H1 (cell line): Measurements from ENCODE around the gene CALD1.

Experiments
- CBX8 ChIP-seq: fragments of 300-800, 300-1000 bp; sonication (generic); IDR thresholded peaks from 2 replicates; pipeline ENCODE4 v1.7.1; 2016; ENCODE audit warnings: low read depth, low read length, borderline replicate concordance
- CHD1 ChIP-seq: IDR thresholded peaks from 2 replicates; pipeline ENCODE4 v1.6.1; 2012; ENCODE audit warnings: low read depth, low read length, improper control_type of control experiment
- CTCF ChIP-seq, 3 experiments: IDR thresholded peaks; 1 replicate in 2 of 3; 2 replicates in 1 of 3; pipeline versions ENCODE4 v1.5.1 to v1.6.1; 2011; ENCODE audit warnings: low read length in 3 of 3, mild to moderate bottlenecking in 3 of 3, inconsistent platforms in 2 of 3, low read depth in 1 of 3, moderate library complexity in 1 of 3; ENCODE audit not compliant: insufficient read depth in 1 of 3; ENCODE audit errors: control extremely low read depth in 1 of 3
- EGR1 ChIP-seq: IDR thresholded peaks from 2 replicates; pipeline ENCODE4 v1.6.1; 2011; ENCODE audit warnings: low read depth, low read length, borderline replicate concordance
- EP300 ChIP-seq, 2 experiments: IDR thresholded peaks; 1 replicate in 1 of 2; 2 replicates in 1 of 2; pipeline ENCODE4 v1.6.1; 2011 to 2012; ENCODE audit warnings: low read depth in 2 of 2, low read length in 2 of 2, mild to moderate bottlenecking in 2 of 2, borderline replicate concordance in 1 of 2, inconsistent platforms in 1 of 2, moderate library complexity in 1 of 2
- EZH2 ChIP-seq: fragments of 200-600 bp; sonication (generic); IDR thresholded peaks from 2 replicates; pipeline ENCODE4 v1.7.1; 2012; ENCODE audit warnings: low read depth, mild to moderate bottlenecking, moderate library complexity, low read length, inconsistent platforms; ENCODE audit not compliant: severe bottlenecking
- GABPA ChIP-seq: IDR thresholded peaks from 2 replicates; pipeline ENCODE4 v1.6.1; 2011; ENCODE audit warnings: mild to moderate bottlenecking, low read length, moderate library complexity, borderline replicate concordance; ENCODE audit not compliant: insufficient read depth
- KDM1A ChIP-seq: fragments of 200-600, 300-600 bp; sonication (generic); IDR thresholded peaks from 2 replicates; pipeline ENCODE4 v1.7.1; 2016; ENCODE audit warnings: mild to moderate bottlenecking, low read length, borderline replicate concordance
- MAFK ChIP-seq: IDR thresholded peaks from 2 replicates; pipeline ENCODE4 v1.6.1; 2012; ENCODE audit warnings: low read depth, mild to moderate bottlenecking, improper control_type of control experiment, low read length
- MAX ChIP-seq: IDR thresholded peaks from 2 replicates; pipeline ENCODE4 v1.6.1; 2012; ENCODE audit warnings: inconsistent platforms
- RAD21 ChIP-seq, 2 experiments: IDR thresholded peaks in 1 of 2; conservative IDR thresholded peaks in 1 of 2; 2 replicates each; pipeline ENCODE4 v1.6.1; 2011; ENCODE audit warnings: low read depth in 2 of 2, low read length in 2 of 2, improper control_type of control experiment in 1 of 2, inconsistent platforms in 1 of 2, mild to moderate bottlenecking in 1 of 2, moderate library complexity in 1 of 2
- TAF7 ChIP-seq: optimal IDR thresholded peaks from 2 replicates; pipeline ENCODE3; 2011; ENCODE audit warnings: low read depth, mild to moderate bottlenecking, inconsistent platforms, low read length, moderate library complexity, borderline replicate concordance
- TEAD4 ChIP-seq: IDR thresholded peaks from 2 replicates; pipeline ENCODE4 v1.6.1; 2012; ENCODE audit warnings: low read depth, low read length, inconsistent platforms, mixed read lengths
- USF2 ChIP-seq: IDR thresholded peaks from 2 replicates; pipeline ENCODE4 v1.6.1; 2011; ENCODE audit warnings: low read length, improper control_type of control experiment

DNA sequence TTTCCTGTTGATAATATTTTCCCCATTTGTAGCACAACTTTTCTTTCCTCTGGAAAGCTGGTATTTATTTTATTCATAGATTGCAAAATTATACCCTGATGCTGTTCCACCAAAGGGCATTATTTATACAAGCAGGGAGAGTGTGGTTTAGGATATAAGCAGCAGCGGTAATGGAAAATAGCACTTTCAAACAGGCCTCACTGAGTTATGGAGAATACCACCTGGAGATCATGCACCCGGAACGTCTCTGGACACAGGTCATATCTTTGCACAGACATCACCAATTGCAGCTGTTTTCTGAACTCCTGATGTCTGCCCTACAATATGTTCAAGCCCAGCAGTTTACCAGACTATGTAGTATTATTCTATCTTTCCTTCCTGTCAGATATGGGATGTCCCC is 2.0 kb upstream of the CALD1 start:
- TF ChIP-seq CTCF (IDR thresholded peaks at IDR 0.05; ENCODE audit: control extremely low read depth in 1 of 3, insufficient read depth in 1 of 3, low read depth in 1 of 3, low read length in 3 of 3) (no peak), MAFK (no peak), TEAD4 (no peak), KDM1A (no peak), TAF7 (no peak), USF2 (no peak), MAX (no peak), EZH2 (no peak), CBX8 (no peak), RAD21 (IDR thresholded peaks at IDR 0.05 in 1 of 2, conservative IDR thresholded peaks at IDR 0.05 in 1 of 2; ENCODE audit: low read depth in 2 of 2, low read length in 2 of 2) (no peak), GABPA (no peak), EGR1 (no peak), EP300 (IDR thresholded peaks at IDR 0.05; ENCODE audit: borderline replicate concordance in 1 of 2, low read depth in 2 of 2, low read length in 2 of 2) (no peak), CHD1 (no peak)
